HG03039 (cell line): ENCODE measurements around the gene EHF.
A peak's percentile ranks its signal among the peaks of the same experiment; 100 is the strongest.

ENCODE experiments used
- ATAC-seq: cut with Tn5 transposase; IDR thresholded peaks from one replicate; pipeline ENCODE4 v1.9.1; 2021; ENCODE audit warnings: mild to moderate bottlenecking, moderate library complexity; ENCODE audit not compliant: unreplicated experiment

Gene EHF

GRCh38 chr11:34623463-34623862 is 2.6 kb downstream of the EHF start:
- ATAC-seq: no peak

GRCh38 chr11:34624069-34624468 is 3.2 kb downstream of the EHF start:
- peak; percentile 84 for ATAC-seq

- ATAC-seq: no peak
These were observed 4.7 kb downstream of the EHF start for GRCh38 chr11:34625576-34625975.

- ATAC-seq: no peak
These were observed 5.5 kb downstream of the EHF start for GRCh38 chr11:34626393-34626792.

GRCh38 chr11:34627197-34627596 is 6.3 kb downstream of the EHF start:
- no peak for ATAC-seq

GRCh38 chr11:34629711-34630110 is 8.8 kb downstream of the EHF start:
- ATAC-seq: no peak

GRCh38 chr11:34630544-34630943 is 9.7 kb downstream of the EHF start:
- no peak for ATAC-seq

GRCh38 chr11:34631297-34631696 is 10.4 kb downstream of the EHF start:
- ATAC-seq: no peak

GRCh38 chr11:34631737-34632104 is 10.8 kb downstream of the EHF start:
- no peak for ATAC-seq

GRCh38 chr11:34632105-34632791 is 11.4 kb downstream of the EHF start:
- no peak for ATAC-seq

- ATAC-seq: no peak
These were observed 12.7 kb downstream of the EHF start for GRCh38 chr11:34633640-34633989.

- ATAC-seq: no peak
These were observed 13.2 kb downstream of the EHF start for GRCh38 chr11:34633990-34634693.

- no peak for ATAC-seq
These were observed 13.8 kb downstream of the EHF start for GRCh38 chr11:34634694-34635062.

- no peak for ATAC-seq
These were observed 15.2 kb downstream of the EHF start for GRCh38 chr11:34636127-34636526.

- no peak for ATAC-seq
These were observed 16.4 kb downstream of the EHF start for GRCh38 chr11:34637303-34637702.

- no peak for ATAC-seq
These were observed 18.0 kb downstream of the EHF start for GRCh38 chr11:34638897-34639296.

- no peak for ATAC-seq
These were observed 18.7 kb downstream of the EHF start for GRCh38 chr11:34639545-34639944.

- no peak for ATAC-seq
These were observed 19.4 kb downstream of the EHF start for GRCh38 chr11:34640050-34640923.

GRCh38 chr11:34640924-34641275 is 20.0 kb downstream of the EHF start:
- ATAC-seq: no peak

GRCh38 chr11:34641456-34641855 is 20.6 kb downstream of the EHF start:
- ATAC-seq: no peak

- ATAC-seq: no peak
These were observed 21.2 kb downstream of the EHF start for GRCh38 chr11:34642001-34642554.

GRCh38 chr11:34642873-34643272 is 22.0 kb downstream of the EHF start:
- ATAC-seq: no peak
